Astrocyte (in vitro differentiated cells and primary cell): ENCODE results near the gene MBLAC1. TPM values are rescaled to one million over a fixed set of nuclear protein-coding genes. Genes with fewer than 3 reads are reported as not detected.
"Not testable (repeated sequence)": the region's sequence is repeated elsewhere in the genome, so short reads cannot be mapped to it uniquely, and the experiment has no call there.

Experiments used
- DNase-seq: peaks from one replicate; pipeline ENCODE4 v3.0.0-alpha.2; 2010; ENCODE audit warnings: low read depth
- FAIRE-seq: peaks from 2 replicates; lab custom pipeline; 2011; peaks lifted over from hg19 to GRCh38; lab: Jason Lieb, UNC
- H2AFZ ChIP-seq: 2 replicates; pipeline ENCODE4 v1.6.0; 2012; ENCODE audit warnings: low read depth, low read length, inconsistent platforms
- H3K27ac ChIP-seq: 2 replicates; pipeline ENCODE4 v1.5.1; 2011; ENCODE audit warnings: low read depth, low read length, inconsistent platforms
- H3K27me3 ChIP-seq: 2 replicates; pipeline ENCODE4 v1.6.0; 2011; ENCODE audit warnings: low read length, inconsistent platforms; ENCODE audit not compliant: insufficient read depth
- H3K36me3 ChIP-seq: 2 replicates; pipeline ENCODE4 v1.5.1; 2011; ENCODE audit warnings: low read length, inconsistent platforms; ENCODE audit not compliant: insufficient read depth
- H3K4me1 ChIP-seq: 2 replicates; pipeline ENCODE4 v1.5.1; 2011; ENCODE audit warnings: low read length, inconsistent platforms; ENCODE audit not compliant: insufficient read depth
- H3K4me2 ChIP-seq: 2 replicates; pipeline ENCODE4 v1.6.0; 2012; ENCODE audit warnings: low read length, inconsistent platforms
- H3K4me3 ChIP-seq: 2 replicates; pipeline ENCODE4 v1.5.1; 2011; ENCODE audit warnings: low read depth, mild to moderate bottlenecking, low read length, inconsistent platforms; ENCODE audit not compliant: insufficient read depth
- H3K79me2 ChIP-seq: 2 replicates; pipeline ENCODE4 v1.6.0; 2012; ENCODE audit warnings: mild to moderate bottlenecking, low read length, inconsistent platforms; ENCODE audit not compliant: insufficient read depth
- H3K9ac ChIP-seq: 2 replicates; pipeline ENCODE4 v1.6.0; 2012; ENCODE audit warnings: mild to moderate bottlenecking, low read length, inconsistent platforms
- H3K9me3 ChIP-seq: 2 replicates; pipeline ENCODE4 v1.5.1; 2012; ENCODE audit warnings: low read depth, mild to moderate bottlenecking, low read length, inconsistent platforms; ENCODE audit not compliant: insufficient read depth
- H4K20me1 ChIP-seq: 2 replicates; pipeline ENCODE4 v1.6.0; 2012; ENCODE audit warnings: low read length, inconsistent platforms; ENCODE audit not compliant: insufficient read depth
- H3K27ac Mint-ChIP-seq: one replicate; pipeline ENCODE4 v1.8.0; 2021; ENCODE audit warnings: mild to moderate bottlenecking, mixed read lengths; ENCODE audit not compliant: unreplicated experiment
- H3K27me3 Mint-ChIP-seq: one replicate; pipeline ENCODE4 v1.8.0; 2021; ENCODE audit warnings: low read depth, mixed read lengths; ENCODE audit not compliant: unreplicated experiment
- H3K36me3 Mint-ChIP-seq: one replicate; pipeline ENCODE4 v1.8.0; 2021; ENCODE audit warnings: low read depth, mixed read lengths; ENCODE audit not compliant: unreplicated experiment
- H3K4me1 Mint-ChIP-seq: one replicate; pipeline ENCODE4 v1.8.0; 2021; ENCODE audit warnings: low read depth, mixed read lengths; ENCODE audit not compliant: unreplicated experiment
- H3K4me3 Mint-ChIP-seq: one replicate; pipeline ENCODE4 v1.8.0; 2021; ENCODE audit warnings: mild to moderate bottlenecking, moderate library complexity, mixed read lengths; ENCODE audit not compliant: unreplicated experiment
- H3K9me3 Mint-ChIP-seq: one replicate; pipeline ENCODE4 v1.8.0; 2021; ENCODE audit warnings: mild to moderate bottlenecking, mixed read lengths; ENCODE audit not compliant: unreplicated experiment
- CTCF ChIP-seq: IDR thresholded peaks from 2 replicates; pipeline ENCODE4 v1.5.1; 2011; ENCODE audit warnings: low read depth, mild to moderate bottlenecking, inconsistent platforms, low read length, moderate library complexity; ENCODE audit not compliant: insufficient read depth
- EZH2 ChIP-seq: IDR thresholded peaks from 2 replicates; pipeline ENCODE4 v1.6.1; 2012; ENCODE audit warnings: mild to moderate bottlenecking, low read length, inconsistent platforms; ENCODE audit not compliant: insufficient read depth
- total RNA-seq: library from RNA; stranded (reverse); gene quantifications from 2 replicates; pipeline ENCODE4 v1.2.1, GENCODE V29; 2021

The MBLAC1 gene
- total RNA-seq, 1 donor from 2014 or later, result 2.7 TPM

- H3K27ac Mint-ChIP-seq, result no peak overlapping the region
- no peak overlapping the region for H3K9ac ChIP-seq
- H3K4me1 ChIP-seq, result no peaks in the 10 kb centered on the region
- FAIRE-seq (no peak), DNase-seq (no peak)
- peaks cover 2% of the 10 kb centered on the region for H3K27me3 ChIP-seq
- no peak overlapping the region for H3K4me3 ChIP-seq
- H3K27ac ChIP-seq, result no peak overlapping the region
- no peak overlapping the region for H3K4me2 ChIP-seq
- H3K4me3 Mint-ChIP-seq, result no peak overlapping the region
- H3K36me3 Mint-ChIP-seq, result no peaks in the 10 kb centered on the region
- H3K9me3 ChIP-seq, result no peaks in the 10 kb centered on the region
- H3K9me3 Mint-ChIP-seq, result no peaks in the 10 kb centered on the region
- no peaks in the 10 kb centered on the region for H3K36me3 ChIP-seq
- no peak overlapping the region for H2AFZ ChIP-seq
- no peaks in the 10 kb centered on the region for H3K79me2 ChIP-seq
- no peaks in the 10 kb centered on the region for H4K20me1 ChIP-seq
- H3K27me3 Mint-ChIP-seq, result peaks cover 9% of the 10 kb centered on the region
- H3K4me1 Mint-ChIP-seq, result peaks cover 2% of the 10 kb centered on the region
- TF ChIP-seq EZH2, result no peak
- TF ChIP-seq CTCF, result no peak
Observed at GRCh38 chr7:100137851-100138760, 11.3 kb downstream of the MBLAC1 start.

DNA sequence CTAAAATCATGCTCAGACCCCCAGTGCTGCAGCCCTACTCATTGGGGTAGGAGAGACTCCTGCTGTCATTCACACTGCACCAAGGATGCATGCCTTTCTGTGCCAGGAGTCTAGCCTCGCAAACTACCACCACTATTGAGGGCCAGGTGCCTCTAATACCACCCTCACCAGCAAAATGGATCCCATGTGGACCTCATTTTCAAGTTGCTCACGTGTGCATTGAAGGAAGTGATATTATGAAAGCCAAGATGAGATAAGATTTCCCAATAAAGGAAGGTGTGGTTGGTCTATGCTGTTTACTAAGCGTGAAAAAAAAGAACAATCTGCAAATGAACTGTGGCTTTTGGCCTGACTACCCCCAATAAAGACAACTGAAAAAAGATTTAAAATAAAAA is 14.8 kb downstream of the MBLAC1 start:
- H3K27ac ChIP-seq, result no peak overlapping the region
- H4K20me1 ChIP-seq, result no peaks in the 10 kb centered on the region
- H3K4me3 ChIP-seq, result no peak overlapping the region
- H3K4me3 Mint-ChIP-seq, result no peak overlapping the region
- H3K4me1 Mint-ChIP-seq, result peaks cover 2% of the 10 kb centered on the region
- H3K36me3 ChIP-seq, result no peaks in the 10 kb centered on the region
- H3K27me3 ChIP-seq, result no peaks in the 10 kb centered on the region
- no peak overlapping the region for H2AFZ ChIP-seq
- no peak overlapping the region for H3K4me2 ChIP-seq
- no peaks in the 10 kb centered on the region for H3K79me2 ChIP-seq
- no peak overlapping the region for H3K27ac Mint-ChIP-seq
- no peaks in the 10 kb centered on the region for H3K9me3 ChIP-seq
- FAIRE-seq (no peak), DNase-seq (no peak)
- H3K27me3 Mint-ChIP-seq, result peaks cover 2% of the 10 kb centered on the region
- H3K9me3 Mint-ChIP-seq, result no peaks in the 10 kb centered on the region
- TF ChIP-seq CTCF (no peak), EZH2 (no peak)
- H3K9ac ChIP-seq, result no peak overlapping the region
- no peaks in the 10 kb centered on the region for H3K36me3 Mint-ChIP-seq
- H3K4me1 ChIP-seq, result no peaks in the 10 kb centered on the region

DNA sequence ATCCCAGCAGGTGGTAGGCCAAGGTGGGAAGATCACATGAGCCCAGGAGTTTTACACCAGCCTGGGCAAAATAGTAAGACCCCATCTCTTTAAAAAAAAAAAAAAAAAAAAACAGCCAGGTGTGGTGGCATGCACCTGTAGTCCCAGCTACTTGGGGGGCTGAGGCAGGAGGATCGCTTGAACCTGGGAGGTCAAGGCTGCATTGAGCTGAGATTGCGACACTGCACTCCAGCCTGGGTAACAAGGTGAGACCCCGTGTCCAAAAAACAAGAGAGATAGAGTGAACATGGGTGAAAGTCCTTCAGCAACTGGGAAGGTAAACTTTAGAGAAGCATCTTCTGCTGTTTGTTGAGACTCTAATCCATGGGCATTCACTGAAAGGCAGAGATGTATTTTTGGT is 15.7 kb downstream of the MBLAC1 start:
- H3K27me3 ChIP-seq, result no peaks in the 10 kb centered on the region
- H3K4me2 ChIP-seq, result no peak overlapping the region
- no peak overlapping the region for H3K9ac ChIP-seq
- H3K36me3 ChIP-seq, result no peaks in the 10 kb centered on the region
- no peaks in the 10 kb centered on the region for H3K4me1 ChIP-seq
- Mint-ChIP-seq H3K27ac (no peak overlapping the region), H3K4me3 (no peak overlapping the region), H3K4me1 (peaks cover 2% of the 10 kb centered on the region), H3K36me3 (no peaks in the 10 kb centered on the region), H3K9me3 (no peaks in the 10 kb centered on the region), H3K27me3 (peaks cover 2% of the 10 kb centered on the region)
- H3K4me3 ChIP-seq, result no peak overlapping the region
- no peak overlapping the region for H2AFZ ChIP-seq
- H3K27ac ChIP-seq, result no peak overlapping the region
- TF ChIP-seq CTCF (no peak), EZH2 (no peak)
- no peak for FAIRE-seq
- no peaks in the 10 kb centered on the region for H4K20me1 ChIP-seq
- no peak for DNase-seq
- H3K79me2 ChIP-seq, result no peaks in the 10 kb centered on the region
- no peaks in the 10 kb centered on the region for H3K9me3 ChIP-seq

DNA sequence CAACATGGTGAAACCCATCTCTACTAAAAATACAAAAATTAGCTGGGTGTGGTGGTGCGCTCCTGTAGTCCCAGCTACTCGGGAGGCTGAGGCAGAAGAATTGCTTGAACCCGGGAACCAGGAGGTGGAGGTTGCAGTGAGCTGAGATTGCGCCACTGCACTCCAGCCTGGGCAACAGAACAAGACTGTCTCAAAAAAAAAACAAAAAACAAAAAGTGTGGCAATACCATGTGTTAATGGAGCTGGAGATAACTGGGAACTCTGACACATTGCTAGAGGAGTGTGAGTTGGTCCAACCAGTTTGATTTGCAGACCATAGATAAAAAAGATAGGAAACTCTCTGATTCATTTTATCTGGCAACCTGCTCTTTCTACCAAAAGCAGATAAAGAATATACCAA is 19.6 kb downstream of the MBLAC1 start:
- not testable (repeated sequence) for H3K4me2 ChIP-seq, H3K4me1 ChIP-seq, H3K36me3 Mint-ChIP-seq, H3K4me3 Mint-ChIP-seq, H4K20me1 ChIP-seq, H3K9me3 Mint-ChIP-seq, H3K9me3 ChIP-seq, H3K4me3 ChIP-seq, H3K9ac ChIP-seq, H3K27me3 Mint-ChIP-seq, H2AFZ ChIP-seq, FAIRE-seq, H3K27me3 ChIP-seq, H3K4me1 Mint-ChIP-seq, H3K36me3 ChIP-seq, H3K27ac ChIP-seq, H3K27ac Mint-ChIP-seq
- peak; percentile 77 for DNase-seq
- peaks cover 17% of the 10 kb centered on the region for H3K79me2 ChIP-seq
